Endothelial cell of umbilical vein (primary cell): Measurements from ENCODE around the gene ANAPC5.

Experiments
- POLR2A ChIP-seq: IDR thresholded peaks from 2 replicates; pipeline ENCODE4 v1.6.1; 2012; ENCODE audit warnings: low read depth, mild to moderate bottlenecking, control low read depth, low read length
- TF ChIP-seq, protein P1 (sequence below), 2 donors: IDR thresholded peaks; 1 replicate in 1 of 2; 2 replicates in 1 of 2; pipeline ENCODE4 v1.5.1; 2011; ENCODE audit warnings: low read length in 2 of 2, mild to moderate bottlenecking in 2 of 2, moderate library complexity in 2 of 2, control low read depth in 1 of 2, inconsistent platforms in 1 of 2, low read depth in 1 of 2; ENCODE audit not compliant: insufficient read depth in 1 of 2; ENCODE audit errors: extremely low read depth in 1 of 2

DNA sequence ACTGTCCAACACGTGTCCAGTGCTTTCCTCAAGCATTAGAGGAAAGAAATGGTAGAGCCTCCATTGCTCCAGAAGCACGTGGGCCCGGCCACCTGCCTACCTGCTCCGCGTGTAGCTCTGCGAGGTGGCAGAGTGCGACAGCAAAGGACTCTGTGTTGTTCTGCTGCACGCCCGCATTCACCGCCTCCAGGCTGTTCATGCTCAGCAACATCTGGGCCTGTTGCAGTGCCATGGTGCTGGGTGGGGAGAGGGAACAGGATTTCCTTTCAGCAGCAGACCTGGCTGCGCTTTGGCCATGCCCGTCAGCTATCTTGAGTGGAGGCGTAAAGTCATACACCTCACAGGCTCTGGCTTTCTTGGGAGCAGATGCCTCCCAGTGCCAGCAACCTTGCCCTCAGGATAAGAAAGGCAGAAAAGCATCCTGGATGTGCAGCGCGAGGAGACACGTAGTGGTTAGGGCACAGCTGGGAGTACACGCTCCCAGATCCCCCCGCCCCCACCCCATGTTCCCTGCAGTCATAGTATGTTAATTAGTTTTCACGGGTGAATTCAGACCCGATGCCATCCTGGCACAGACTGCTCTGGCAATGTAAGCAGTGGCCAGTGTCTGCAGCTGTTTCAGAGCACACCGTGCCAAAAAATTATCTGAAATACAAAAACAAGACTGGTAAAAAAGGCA, 25.1 kb downstream of the ANAPC5 start:
- TF ChIP-seq, protein P1, sequence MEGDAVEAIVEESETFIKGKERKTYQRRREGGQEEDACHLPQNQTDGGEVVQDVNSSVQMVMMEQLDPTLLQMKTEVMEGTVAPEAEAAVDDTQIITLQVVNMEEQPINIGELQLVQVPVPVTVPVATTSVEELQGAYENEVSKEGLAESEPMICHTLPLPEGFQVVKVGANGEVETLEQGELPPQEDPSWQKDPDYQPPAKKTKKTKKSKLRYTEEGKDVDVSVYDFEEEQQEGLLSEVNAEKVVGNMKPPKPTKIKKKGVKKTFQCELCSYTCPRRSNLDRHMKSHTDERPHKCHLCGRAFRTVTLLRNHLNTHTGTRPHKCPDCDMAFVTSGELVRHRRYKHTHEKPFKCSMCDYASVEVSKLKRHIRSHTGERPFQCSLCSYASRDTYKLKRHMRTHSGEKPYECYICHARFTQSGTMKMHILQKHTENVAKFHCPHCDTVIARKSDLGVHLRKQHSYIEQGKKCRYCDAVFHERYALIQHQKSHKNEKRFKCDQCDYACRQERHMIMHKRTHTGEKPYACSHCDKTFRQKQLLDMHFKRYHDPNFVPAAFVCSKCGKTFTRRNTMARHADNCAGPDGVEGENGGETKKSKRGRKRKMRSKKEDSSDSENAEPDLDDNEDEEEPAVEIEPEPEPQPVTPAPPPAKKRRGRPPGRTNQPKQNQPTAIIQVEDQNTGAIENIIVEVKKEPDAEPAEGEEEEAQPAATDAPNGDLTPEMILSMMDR (IDR thresholded peaks at IDR 0.05; ENCODE audit: extremely low read depth in 1 of 2, insufficient read depth in 1 of 2, low read depth in 1 of 2, low read length in 2 of 2), result no peak
- TF ChIP-seq POLR2A, result no peak
